ENCODE results near the gene MRPL2.

DNA sequence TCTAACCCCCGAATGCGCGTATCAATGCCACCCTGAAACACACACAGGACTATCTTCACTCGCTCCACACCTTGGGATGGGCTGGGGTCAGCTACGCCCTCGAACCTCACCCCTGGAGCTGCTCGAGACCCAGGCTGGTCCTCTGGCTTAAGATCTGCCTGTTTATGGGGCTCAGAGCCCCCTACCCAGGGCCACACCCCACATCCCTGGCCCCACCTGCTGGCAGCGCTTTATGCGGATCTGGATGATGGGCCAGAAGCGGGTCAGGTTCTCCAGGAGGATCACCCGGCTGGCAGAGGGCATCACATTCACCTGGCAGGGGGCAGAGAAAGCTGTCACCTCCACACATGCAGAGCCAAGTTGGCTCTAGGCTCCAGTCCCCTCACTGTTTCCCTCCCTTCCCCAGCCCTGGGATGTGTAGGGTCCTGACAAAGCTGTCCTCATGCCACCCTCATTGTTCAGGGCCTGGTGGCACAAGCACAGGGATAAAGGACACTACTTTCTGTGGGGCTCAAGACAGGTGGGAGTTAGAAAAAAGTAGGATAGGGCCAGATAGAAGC lies 13.8 kb downstream of the MRPL2 start:
- no peak for TF ChIP-seq CTCF (conservative IDR thresholded peaks at IDR 0.05)
- no peak for TF ChIP-seq ZFX (IDR thresholded peaks at IDR 0.05)
